Measurements from ENCODE around the gene PGLYRP2. TPM values are rescaled to one million over a fixed set of nuclear protein-coding genes. Genes with fewer than 3 reads are reported as not detected.

The PGLYRP2 gene
- total RNA-seq, 1 donor from 2014 or later = not detected

DNA sequence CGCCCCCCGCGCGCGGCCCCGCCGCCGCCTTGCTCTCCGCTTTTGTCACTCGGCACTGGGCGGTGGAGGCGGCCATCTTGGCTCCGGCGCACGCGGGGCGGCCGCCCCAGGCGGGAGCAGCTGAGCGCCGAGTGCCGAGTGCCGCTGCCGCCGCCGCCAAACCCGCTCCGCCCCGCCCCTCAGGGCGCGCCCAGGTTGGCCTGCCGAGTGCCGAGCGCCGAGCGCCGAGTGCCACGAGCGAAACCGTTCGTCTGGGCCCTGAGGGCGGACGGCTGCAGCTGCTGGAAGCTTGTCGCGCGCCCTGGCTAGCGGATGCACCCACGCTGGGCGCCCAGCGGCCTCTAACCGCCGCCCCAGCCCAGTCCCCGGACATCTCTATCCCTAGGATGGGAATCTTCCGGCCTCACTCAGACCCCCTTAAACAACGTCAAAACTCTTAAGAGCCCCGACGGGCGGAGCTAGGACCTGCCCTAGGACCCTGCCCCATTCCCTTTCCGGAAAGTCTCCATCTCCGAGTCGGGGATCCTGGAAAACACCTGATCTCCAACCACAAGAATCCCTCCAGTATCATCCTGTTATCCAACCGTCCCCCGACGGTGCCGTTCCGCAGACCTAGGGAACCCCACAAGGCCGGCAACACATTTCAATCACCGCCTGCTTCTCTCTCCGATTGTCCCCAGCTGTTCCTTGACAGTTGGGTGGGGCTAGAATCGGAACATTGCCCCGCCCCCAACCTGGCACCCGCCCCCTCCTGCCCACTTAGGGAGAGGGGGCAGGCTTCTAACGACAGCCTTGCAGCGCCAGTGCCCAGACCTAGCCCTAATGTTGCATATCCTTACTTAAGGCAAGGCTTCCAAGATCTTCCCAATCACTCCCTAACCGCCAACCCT, 46.4 kb downstream of the PGLYRP2 start:
- Histone ChIP-seq H3K36me3 (ENCODE audit: insufficient read depth, low read length) (no peaks in the 10 kb centered on the region), H3K4me3 (ENCODE audit: insufficient read depth, low read depth, low read length) (peak overlapping the region; percentile 66), H3K27ac (ENCODE audit: low read depth, low read length) (peak overlapping the region; percentile 73), H3K9ac (ENCODE audit: low read length) (peak overlapping the region; percentile 75), H3K4me1 (ENCODE audit: insufficient read depth, low read length) (peaks cover 19% of the 10 kb centered on the region), H3K79me2 (ENCODE audit: insufficient read depth, low read length) (peaks cover 48% of the 10 kb centered on the region), H3K4me2 (ENCODE audit: low read length) (peak overlapping the region; percentile 93), H3K27me3 (ENCODE audit: insufficient read depth, low read length) (no peaks in the 10 kb centered on the region), H4K20me1 (ENCODE audit: insufficient read depth, low read length) (peaks cover 39% of the 10 kb centered on the region), H3K9me3 (ENCODE audit: insufficient read depth, low read depth, low read length) (no peaks in the 10 kb centered on the region), H2AFZ (ENCODE audit: low read depth, low read length) (peak overlapping the region; percentile 91)
- no peak for FAIRE-seq
- peak overlapping the region; percentile 95 for H3K4me3 Mint-ChIP-seq (ENCODE audit: unreplicated experiment)
- peaks cover 2% of the 10 kb centered on the region for H3K9me3 Mint-ChIP-seq (ENCODE audit: unreplicated experiment)
- H3K27ac Mint-ChIP-seq (ENCODE audit: unreplicated experiment) = peak overlapping the region; percentile 98
- H3K27me3 Mint-ChIP-seq (ENCODE audit: low read depth, unreplicated experiment) = no peaks in the 10 kb centered on the region
- DNase-seq (ENCODE audit: low read depth) = peak; percentile 83
- peaks cover 14% of the 10 kb centered on the region for H3K4me1 Mint-ChIP-seq (ENCODE audit: low read depth, unreplicated experiment)
- peaks cover 6% of the 10 kb centered on the region for H3K36me3 Mint-ChIP-seq (ENCODE audit: low read depth, unreplicated experiment)
- TF ChIP-seq, protein P1, sequence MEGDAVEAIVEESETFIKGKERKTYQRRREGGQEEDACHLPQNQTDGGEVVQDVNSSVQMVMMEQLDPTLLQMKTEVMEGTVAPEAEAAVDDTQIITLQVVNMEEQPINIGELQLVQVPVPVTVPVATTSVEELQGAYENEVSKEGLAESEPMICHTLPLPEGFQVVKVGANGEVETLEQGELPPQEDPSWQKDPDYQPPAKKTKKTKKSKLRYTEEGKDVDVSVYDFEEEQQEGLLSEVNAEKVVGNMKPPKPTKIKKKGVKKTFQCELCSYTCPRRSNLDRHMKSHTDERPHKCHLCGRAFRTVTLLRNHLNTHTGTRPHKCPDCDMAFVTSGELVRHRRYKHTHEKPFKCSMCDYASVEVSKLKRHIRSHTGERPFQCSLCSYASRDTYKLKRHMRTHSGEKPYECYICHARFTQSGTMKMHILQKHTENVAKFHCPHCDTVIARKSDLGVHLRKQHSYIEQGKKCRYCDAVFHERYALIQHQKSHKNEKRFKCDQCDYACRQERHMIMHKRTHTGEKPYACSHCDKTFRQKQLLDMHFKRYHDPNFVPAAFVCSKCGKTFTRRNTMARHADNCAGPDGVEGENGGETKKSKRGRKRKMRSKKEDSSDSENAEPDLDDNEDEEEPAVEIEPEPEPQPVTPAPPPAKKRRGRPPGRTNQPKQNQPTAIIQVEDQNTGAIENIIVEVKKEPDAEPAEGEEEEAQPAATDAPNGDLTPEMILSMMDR (IDR thresholded peaks at IDR 0.05; ENCODE audit: insufficient read depth, low read depth, low read length) = no peak
- no peak for TF ChIP-seq EZH2 (IDR thresholded peaks at IDR 0.05; ENCODE audit: insufficient read depth, low read length)

GRCh38 chr19:15432018-15432494, 47.2 kb downstream of the PGLYRP2 start:
- DNase-seq (ENCODE audit: low read depth) (no peak), FAIRE-seq (no peak)
- H2AFZ ChIP-seq (ENCODE audit: low read depth, low read length) = peak overlapping the region; percentile 27
- peak overlapping the region; percentile 88 for H3K4me3 ChIP-seq (ENCODE audit: insufficient read depth, low read depth, low read length)
- peaks cover 55% of the 10 kb centered on the region for H3K79me2 ChIP-seq (ENCODE audit: insufficient read depth, low read length)
- H3K27me3 Mint-ChIP-seq (ENCODE audit: low read depth, unreplicated experiment) = no peaks in the 10 kb centered on the region
- H3K4me3 Mint-ChIP-seq (ENCODE audit: unreplicated experiment) = peak overlapping the region; percentile 99
- peak overlapping the region; percentile 89 for H3K9ac ChIP-seq (ENCODE audit: low read length)
- H3K9me3 Mint-ChIP-seq (ENCODE audit: unreplicated experiment) = peaks cover 2% of the 10 kb centered on the region
- H3K27ac ChIP-seq (ENCODE audit: low read depth, low read length) = peak overlapping the region; percentile 49
- H3K4me1 ChIP-seq (ENCODE audit: insufficient read depth, low read length) = peaks cover 19% of the 10 kb centered on the region
- peaks cover 8% of the 10 kb centered on the region for H3K36me3 Mint-ChIP-seq (ENCODE audit: low read depth, unreplicated experiment)
- H3K4me1 Mint-ChIP-seq (ENCODE audit: low read depth, unreplicated experiment) = peaks cover 14% of the 10 kb centered on the region
- no peaks in the 10 kb centered on the region for H3K9me3 ChIP-seq (ENCODE audit: insufficient read depth, low read depth, low read length)
- H3K36me3 ChIP-seq (ENCODE audit: insufficient read depth, low read length) = no peaks in the 10 kb centered on the region
- no peak for TF ChIP-seq EZH2 (IDR thresholded peaks at IDR 0.05; ENCODE audit: insufficient read depth, low read length)
- TF ChIP-seq, protein P1 (IDR thresholded peaks at IDR 0.05; ENCODE audit: insufficient read depth, low read depth, low read length) = no peak
- no peaks in the 10 kb centered on the region for H3K27me3 ChIP-seq (ENCODE audit: insufficient read depth, low read length)
- H3K4me2 ChIP-seq (ENCODE audit: low read length) = peak overlapping the region; percentile 100
- H4K20me1 ChIP-seq (ENCODE audit: insufficient read depth, low read length) = peaks cover 44% of the 10 kb centered on the region
- peak overlapping the region; percentile 98 for H3K27ac Mint-ChIP-seq (ENCODE audit: unreplicated experiment)
